Gastroesophageal sphincter (tissue), 4 donors: Measurements from ENCODE around the gene BAIAP2. TPM values are rescaled to one million over a fixed set of nuclear protein-coding genes. Genes with fewer than 3 reads are reported as not detected.
A peak's percentile ranks its signal among the peaks of the same experiment; 100 is the strongest.

Experiments used
- ATAC-seq: fragments of 150-250 bp; one replicate; pipeline ENCODE4 v1.9.1; 2016; ENCODE audit warnings: mild to moderate bottlenecking, moderate library complexity
- H3K27ac ChIP-seq, 4 donors: fragments of 200-600 bp; sonication (generic) in 3 of 4; 1 replicate in 3 of 4; 2 replicates in 1 of 4; pipeline ENCODE4 v1.5.1; 2016 to 2019
- H3K27me3 ChIP-seq: fragments of 200-600 bp; sonication (generic); one replicate; pipeline ENCODE4 v1.5.1; 2019
- H3K36me3 ChIP-seq, 2 donors: fragments of 200-600 bp; sonication (generic); one replicate each; pipeline ENCODE4 v1.5.1; 2019; ENCODE audit warnings: control low read depth in 1 of 2
- H3K4me1 ChIP-seq, 3 donors: fragments of 200-600 bp; sonication (generic); 1 replicate in 2 of 3; 2 replicates in 1 of 3; pipeline ENCODE4 v1.5.1; 2016 to 2019; ENCODE audit warnings: control low read depth in 2 of 3
- H3K4me3 ChIP-seq, 2 donors: fragments of 200-600 bp; sonication (generic); one replicate each; pipeline ENCODE4 v1.5.1; 2019; ENCODE audit warnings: mild to moderate bottlenecking in 1 of 2, moderate library complexity in 1 of 2
- H3K9me3 ChIP-seq, 3 donors: fragments of 200-600 bp; sonication (generic); one replicate each; pipeline ENCODE4 v1.5.1; 2017 to 2019; ENCODE audit warnings: control low read depth in 2 of 3
- CTCF ChIP-seq, 4 experiments: fragments of 200-600 bp in 2 of 4; fragments of 450-650 bp in 2 of 4; sonication (generic) in 1 of 4; IDR thresholded peaks; one replicate each; pipeline ENCODE4 v1.5.1; 2017 to 2019; ENCODE audit warnings: antibody characterized with exemption in 4 of 4, mild to moderate bottlenecking in 2 of 4, moderate library complexity in 2 of 4
- EP300 ChIP-seq: sonication (generic); formaldehyde crosslinking; IDR thresholded peaks from one replicate; pipeline ENCODE4 v1.6.1; 2017; ENCODE audit warnings: antibody characterized with exemption, mild to moderate bottlenecking
- POLR2A ChIP-seq, 2 donors: fragments of 450-650 bp; IDR thresholded peaks; one replicate each; pipeline ENCODE4 v1.6.1; 2017; ENCODE audit warnings: antibody characterized with exemption in 2 of 2, mild to moderate bottlenecking in 2 of 2, moderate library complexity in 1 of 2
- POLR2AphosphoS5 ChIP-seq: sonication (generic); formaldehyde crosslinking; IDR thresholded peaks from one replicate; pipeline ENCODE4 v1.6.1; 2017; ENCODE audit warnings: antibody characterized with exemption
- WGBS, 2 donors: methylation state at CpG; one replicate each; pipeline ENCODE4 v1.1.5; 2018; ENCODE audit warnings: low coverage in 1 of 2; 5-methylcytosine and 5-hydroxymethylcytosine counted together
- total RNA-seq, 4 donors: library from RNA; depleted of rRNA; stranded (reverse); fragments of >200 nt; gene quantifications; one replicate each; pipeline ENCODE4 v1.1.0, GENCODE V29; 2016

The BAIAP2 gene
- total RNA-seq, 4 donors from 2014 or later, result 32.7 to 54.9 (median 40.6) TPM

DNA sequence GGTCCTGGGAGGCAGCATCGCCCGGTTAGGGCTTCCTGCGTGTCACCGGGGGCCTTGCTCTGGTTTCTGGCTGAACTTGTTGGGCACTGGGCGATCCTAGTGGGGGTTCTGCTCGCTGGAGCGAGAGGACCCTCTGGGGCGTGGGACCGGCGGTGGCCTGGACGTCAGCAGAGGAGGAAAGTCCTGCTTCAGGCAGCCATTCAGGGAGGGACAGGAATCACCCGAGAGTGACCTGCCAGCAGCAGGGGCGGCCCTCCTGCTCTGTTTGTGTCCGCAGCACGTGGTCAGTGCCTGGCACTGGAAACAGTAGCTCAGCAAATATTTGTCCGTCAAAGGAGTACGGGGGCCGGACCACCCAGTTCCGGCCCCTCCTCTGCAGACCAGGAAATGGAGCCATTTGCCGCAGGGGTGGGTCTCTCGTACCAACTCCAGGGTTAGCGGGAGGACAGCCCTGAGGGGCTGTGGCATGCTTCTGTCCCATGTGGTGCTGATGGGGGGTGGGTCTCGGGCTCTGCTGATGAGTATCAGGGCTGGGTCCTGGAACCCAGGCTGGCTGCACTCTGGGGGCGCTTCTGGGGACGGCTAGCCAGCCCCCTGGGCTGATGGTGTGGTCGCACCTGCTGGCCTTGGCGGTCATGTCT lies 48.3 kb downstream of the BAIAP2 start:
- 80% methylated on average over 1 of the region's 27 CpGs; no CpG with 5 or more reads in 1 of the 2 donors for WGBS, 2 donors
- no peak overlapping the region for H3K4me3 ChIP-seq
- H3K4me1 ChIP-seq, result peaks cover 0 to 42% (median 3%) of the 10 kb centered on the region in 3 donors
- H3K36me3 ChIP-seq, result peaks cover 0 to 58% of the 10 kb centered on the region in 2 donors
- H3K9me3 ChIP-seq, result no peaks in the 10 kb centered on the region
- peak; percentile 37 for ATAC-seq
- TF ChIP-seq CTCF (IDR thresholded peaks at IDR 0.05), result no peak
- no peak for TF ChIP-seq POLR2A (IDR thresholded peaks at IDR 0.05)
- H3K27ac ChIP-seq, result peak overlapping the region in 3 of 4 donors; percentile 10 to 65 (median 49)
- H3K27me3 ChIP-seq, result no peaks in the 10 kb centered on the region

DNA sequence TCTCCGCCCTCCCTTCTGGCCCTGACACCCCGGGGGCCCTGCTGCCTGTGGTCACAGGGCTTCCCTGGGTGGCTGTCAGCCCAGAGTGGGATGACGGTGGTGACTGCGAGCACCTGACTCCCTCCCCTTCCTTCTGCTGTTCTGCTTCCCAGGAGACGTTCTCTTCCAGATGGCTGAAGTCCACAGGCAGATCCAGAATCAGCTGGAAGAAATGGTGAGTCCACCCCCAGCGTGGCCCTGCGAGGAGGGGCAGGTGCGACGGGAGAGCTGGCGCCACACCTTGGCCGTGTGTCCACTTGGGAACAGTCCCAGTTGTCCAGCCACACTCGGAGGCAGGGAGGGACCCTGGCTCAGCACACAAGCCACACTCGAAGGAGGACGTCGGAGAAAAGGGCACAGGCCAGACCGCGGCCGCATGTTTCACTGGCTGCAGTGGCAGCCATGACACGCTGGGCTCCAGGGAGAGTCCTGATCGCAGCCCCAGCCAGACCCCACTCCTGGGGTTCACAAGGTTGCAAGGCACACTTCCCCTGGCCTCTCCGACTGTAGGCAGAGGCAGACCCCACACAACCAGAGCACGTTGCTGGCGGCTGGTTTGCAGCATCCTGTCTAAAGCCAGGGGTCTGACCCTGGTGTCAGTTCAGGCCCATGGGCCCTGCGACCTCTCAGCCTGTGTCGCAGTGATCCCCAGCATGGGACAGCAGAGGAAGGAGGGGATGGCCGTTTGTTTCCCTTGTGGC lies 49.9 kb downstream of the BAIAP2 start:
- Histone ChIP-seq H3K4me1 (peaks cover 0 to 45% (median 3%) of the 10 kb centered on the region in 3 donors), H3K9me3 (no peaks in the 10 kb centered on the region), H3K4me3 (no peak overlapping the region), H3K27me3 (no peaks in the 10 kb centered on the region), H3K36me3 (peaks cover 0 to 62% of the 10 kb centered on the region in 2 donors), H3K27ac (peak overlapping the region in 3 of 4 donors; percentile 2 to 65 (median 10))
- peak; percentile 27 for ATAC-seq
- no peak for TF ChIP-seq EP300
- TF ChIP-seq POLR2AphosphoS5, result no peak
- no peak for TF ChIP-seq POLR2A (IDR thresholded peaks at IDR 0.05)
- no peak for TF ChIP-seq CTCF (IDR thresholded peaks at IDR 0.05)
- WGBS, 2 donors, result 71 to 76% methylated on average over 9 to 12 of the region's 26 CpGs

- Histone ChIP-seq H3K4me3 (no peak overlapping the region), H3K27me3 (no peaks in the 10 kb centered on the region), H3K36me3 (peaks cover 0 to 59% of the 10 kb centered on the region in 2 donors), H3K27ac (peak overlapping the region in 2 of 4 donors; percentile 2 to 65), H3K4me1 (peaks cover 0 to 51% (median 8%) of the 10 kb centered on the region in 3 donors), H3K9me3 (no peaks in the 10 kb centered on the region)
- TF ChIP-seq POLR2AphosphoS5 (no peak), CTCF (IDR thresholded peaks at IDR 0.05) (no peak), EP300 (no peak), POLR2A (IDR thresholded peaks at IDR 0.05) (no peak)
- no peak for ATAC-seq
- WGBS, 2 donors, result no CpG with 5 or more reads among the region's 20 CpGs
Measured at GRCh38 chr17:81085420-81085911, 50.5 kb downstream of the BAIAP2 start.

DNA sequence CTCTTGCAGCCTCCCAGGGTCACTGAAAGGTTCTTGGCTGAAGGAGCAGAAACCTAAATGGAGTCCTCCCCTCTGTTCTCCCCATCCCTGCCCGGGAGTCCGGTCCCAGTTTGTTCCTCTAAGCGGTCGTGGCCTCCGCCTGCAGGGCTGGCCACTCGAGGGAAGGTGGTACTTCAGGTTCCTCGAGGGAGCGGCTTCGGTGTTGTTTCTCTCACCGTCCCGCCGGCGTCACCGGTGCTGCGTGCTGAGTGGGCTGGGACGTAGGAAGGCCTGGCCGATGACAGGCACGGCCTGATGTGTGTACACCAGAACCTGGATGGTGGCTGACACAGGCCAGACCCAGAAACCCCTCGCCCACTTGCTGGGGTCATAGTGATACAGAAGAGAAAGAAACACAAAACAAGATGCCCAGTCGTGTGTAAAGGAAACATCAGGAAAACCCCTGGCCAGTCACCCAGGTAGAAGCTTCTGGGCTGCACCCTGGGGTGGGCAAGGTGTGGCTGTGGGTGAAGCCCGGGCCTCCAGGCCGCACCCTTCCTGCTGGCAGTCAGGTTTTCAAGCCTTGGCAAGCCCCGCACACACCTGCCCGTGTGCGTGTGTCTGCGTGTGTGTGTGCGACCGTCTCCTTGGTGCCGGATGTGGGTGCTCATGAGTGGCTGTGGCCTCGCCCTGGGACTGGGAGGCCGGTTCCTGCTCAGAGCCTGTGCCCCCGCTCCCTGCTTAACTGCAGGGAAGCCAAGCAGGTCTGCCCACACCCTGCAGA lies 52.0 kb downstream of the BAIAP2 start:
- Histone ChIP-seq H3K27me3 (no peaks in the 10 kb centered on the region), H3K27ac (peak overlapping the region in 1 of 4 donors; percentile 10), H3K9me3 (no peaks in the 10 kb centered on the region), H3K4me3 (no peak overlapping the region), H3K36me3 (peaks cover 0 to 61% of the 10 kb centered on the region in 2 donors), H3K4me1 (peaks cover 0 to 65% (median 11%) of the 10 kb centered on the region in 3 donors)
- TF ChIP-seq POLR2A (IDR thresholded peaks at IDR 0.05) (no peak), CTCF (IDR thresholded peaks at IDR 0.05) (no peak), POLR2AphosphoS5 (no peak), EP300 (no peak)
- 83% methylated on average over 6 of the region's 32 CpGs; no CpG with 5 or more reads in 1 of the 2 donors for WGBS, 2 donors
- ATAC-seq, result no peak
